HepG2 (cell line): ENCODE measurements around the gene PRKCI. TPM values are rescaled to one million over a fixed set of nuclear protein-coding genes. Genes with fewer than 3 reads are reported as not detected.

Source experiments
- AHR ChIP-seq: IDR thresholded peaks from 2 replicates; pipeline ENCODE4 v1.6.1; 2018; ENCODE audit warnings: missing genetic modification reagents, missing compliant biosample characterization
- CERS6 ChIP-seq: sonication (generic); formaldehyde crosslinking; IDR thresholded peaks from 2 replicates; pipeline ENCODE4 v1.5.0; 2020; ENCODE audit warnings: missing genetic modification reagents
- DDIT3 ChIP-seq: sonication (generic); formaldehyde crosslinking; IDR thresholded peaks from 2 replicates; pipeline ENCODE4 v1.4.0; 2020; ENCODE audit warnings: mild to moderate bottlenecking, missing genetic modification reagents
- GATAD1 ChIP-seq: IDR thresholded peaks from 2 replicates; pipeline ENCODE4 v1.6.1; 2016; ENCODE audit warnings: missing genetic modification reagents, missing compliant biosample characterization
- GLI4 ChIP-seq: sonication (generic); formaldehyde crosslinking; IDR thresholded peaks from 2 replicates; pipeline ENCODE4 v1.5.1; 2020; ENCODE audit warnings: missing genetic modification reagents, mild to moderate bottlenecking, moderate library complexity, borderline replicate concordance
- HNRNPLL ChIP-seq: fragments of 200-400 bp; formaldehyde crosslinking; IDR thresholded peaks from 2 replicates; pipeline ENCODE4 v1.6.1; 2017; ENCODE audit warnings: mild to moderate bottlenecking, low read depth, low read length; ENCODE audit not compliant: poor library complexity, severe bottlenecking
- ISL2 ChIP-seq: sonication (generic); formaldehyde crosslinking; IDR thresholded peaks from 2 replicates; pipeline ENCODE4 v1.5.0; 2020; ENCODE audit warnings: missing genetic modification reagents
- KDM5A ChIP-seq: fragments of 200-600 bp; sonication (generic); IDR thresholded peaks from 2 replicates; pipeline ENCODE4 v1.7.0; 2018; ENCODE audit warnings: antibody characterized with exemption, mild to moderate bottlenecking, low read length, borderline replicate concordance
- MXI1 ChIP-seq: IDR thresholded peaks from 3 replicates; pipeline ENCODE4 v1.6.1; 2012; ENCODE audit warnings: low read depth, low read length, inconsistent platforms, borderline replicate concordance
- NFE2 ChIP-seq: sonication (generic); formaldehyde crosslinking; IDR thresholded peaks from 2 replicates; pipeline ENCODE4 v1.4.0; 2020; ENCODE audit warnings: missing genetic modification reagents
- PATZ1 ChIP-seq: sonication (generic); formaldehyde crosslinking; IDR thresholded peaks from 2 replicates; pipeline ENCODE4 v1.4.0; 2020; ENCODE audit warnings: missing genetic modification reagents
- PHF8 ChIP-seq: sonication (generic); formaldehyde crosslinking; IDR thresholded peaks from 2 replicates; pipeline ENCODE4 v1.5.0; 2020; ENCODE audit warnings: missing genetic modification reagents
- SALL2 ChIP-seq: sonication (generic); formaldehyde crosslinking; IDR thresholded peaks from 2 replicates; pipeline ENCODE4 v1.8.1; 2023; ENCODE audit warnings: mild to moderate bottlenecking, missing genetic modification reagents, inconsistent platforms
- SRY ChIP-seq: sonication (generic); formaldehyde crosslinking; IDR thresholded peaks from 2 replicates; pipeline ENCODE4 v1.8.0; 2022; ENCODE audit warnings: mild to moderate bottlenecking, missing genetic modification reagents
- ZNF101 ChIP-seq: sonication (generic); formaldehyde crosslinking; IDR thresholded peaks from 2 replicates; pipeline ENCODE4 v1.4.0; 2020; ENCODE audit warnings: mild to moderate bottlenecking, low read depth, missing genetic modification reagents, borderline replicate concordance
- ZNF18 ChIP-seq: sonication (generic); formaldehyde crosslinking; IDR thresholded peaks from 2 replicates; pipeline ENCODE4 v1.8.0; 2022; ENCODE audit warnings: mild to moderate bottlenecking, missing genetic modification reagents; ENCODE audit not compliant: insufficient replicate concordance
- ZNF263 ChIP-seq: sonication (generic); formaldehyde crosslinking; IDR thresholded peaks from 2 replicates; pipeline ENCODE4 v1.4.0; 2020; ENCODE audit warnings: missing genetic modification reagents
- ZNF281 ChIP-seq: sonication (generic); formaldehyde crosslinking; IDR thresholded peaks from 2 replicates; pipeline ENCODE4 v1.4.0; 2020; ENCODE audit warnings: missing genetic modification reagents, borderline replicate concordance
- ZNF292 ChIP-seq: sonication (generic); formaldehyde crosslinking; IDR thresholded peaks from 2 replicates; pipeline ENCODE4 v1.8.1; 2022; ENCODE audit warnings: mild to moderate bottlenecking, low read depth, missing genetic modification reagents, borderline replicate concordance
- ZNF44 ChIP-seq: sonication (generic); formaldehyde crosslinking; IDR thresholded peaks from 2 replicates; pipeline ENCODE4 v1.5.1; 2020; ENCODE audit warnings: mild to moderate bottlenecking, missing genetic modification reagents
- ZNF619 ChIP-seq: sonication (generic); formaldehyde crosslinking; IDR thresholded peaks from 2 replicates; pipeline ENCODE4 v1.4.0; 2020; ENCODE audit warnings: mild to moderate bottlenecking, missing genetic modification reagents
- polyA plus RNA-seq, 8 experiments: library from polyadenylated mRNA; depleted of rRNA in 3 of 8; stranded (reverse) in 7 of 8; unstranded in 1 of 8; fragments of >200 nt; fragmentation: Illumina TruSeq in 4 of 8; extraction: Trizol in 4 of 8; gene quantifications; 2 replicates each; pipeline versions ENCODE4 v1.2.1 to v1.2.3, GENCODE V29; 2011 to 2016; ENCODE audit warnings: low read depth in 4 of 8, missing spikeins in 1 of 8, mixed read lengths in 1 of 8; ENCODE audit not compliant: insufficient read depth in 1 of 8
- total RNA-seq, 5 experiments: library from RNA; depleted of rRNA; stranded (reverse); fragments of >200 nt; fragmentation: Illumina TruSeq; extraction: Trizol; gene quantifications; 2 replicates each; pipeline ENCODE4 v1.2.3, GENCODE V29; 2016; ENCODE audit warnings: low read depth in 1 of 5

Gene PRKCI
- total and polyA plus RNA-seq, 2 of the 13 experiments (the other 11 are each of a cell fraction or from before 2014, with no cell fraction given): 17.2 to 30.4 TPM

GRCh38 chr3:170222647-170223541 lies 670 bp downstream of the PRKCI start (continued):
- TF ChIP-seq PATZ1 (CRISPR knock-in tag) (0 out of 2 replicates have a peak, but pooled peaks have one; percentile 28), DDIT3 (CRISPR knock-in tag) (no peak), NFE2 (CRISPR knock-in tag) (no peak), ZNF44 (CRISPR knock-in tag) (no peak), ZNF101 (CRISPR knock-in tag) (no peak), GLI4 (CRISPR knock-in tag) (no peak), PHF8 (peak; percentile 18; the same call in 1 of the 2 replicates), SALL2 (CRISPR knock-in tag) (no peak), ZNF18 (CRISPR knock-in tag) (no peak), ZNF292 (CRISPR knock-in tag) (no peak), CERS6 (CRISPR knock-in tag) (no peak), KDM5A (0 out of 2 replicates have a peak, but pooled peaks have one; percentile 32), AHR (CRISPR knock-in tag) (no peak), HNRNPLL (peak; percentile 3), SRY (CRISPR knock-in tag) (no peak), ZNF281 (CRISPR knock-in tag) (no peak), MXI1 (0 out of 3 replicates have a peak, but pooled peaks have one; percentile 3), ISL2 (no peak), ZNF263 (0 out of 2 replicates have a peak, but pooled peaks have one; percentile 34), GATAD1 (CRISPR knock-in tag) (no peak), ZNF619 (CRISPR knock-in tag) (no peak)
